Measurements from ENCODE around the gene PDZRN3. TPM values are rescaled to one million over a fixed set of nuclear protein-coding genes. Genes with fewer than 3 reads are reported as not detected.

PDZRN3 gene
- total and polyA plus RNA-seq, 7 experiments from 2014 or later: not detected

- peaks cover 0 to 8% (median 0%) of the 10 kb centered on the region in 5 donors for H3K27me3 Mint-ChIP-seq
Measured at GRCh38 chr3:73378207-73378606, 246.5 kb downstream of the PDZRN3 start.

GRCh38 chr3:73365756-73366397 lies 258.9 kb downstream of the PDZRN3 start:
- H3K9me3 Mint-ChIP-seq: peaks cover 0 to 11% (median 4%) of the 10 kb centered on the region in 11 donors
- no peaks in the 10 kb centered on the region for H3K9me3 ChIP-seq (ENCODE audit: control insufficient read depth in 2 of 3, low read length in 3 of 3)
- no peak overlapping the region for H3K4me3 Mint-ChIP-seq
- ATAC-seq (no peak), DNase-seq (no peak)
- intact Hi-C loops (cut with micrococcal nuclease): no loop called here
- H3K36me3 Mint-ChIP-seq: peaks cover 0 to 4% (median 0%) of the 10 kb centered on the region in 5 donors
- ChIA-PET CTCF (no interaction called here), POLR2A (no interaction called here)
- H3K4me1 Mint-ChIP-seq: no peaks in the 10 kb centered on the region
- no peak overlapping the region for H3K27ac ChIP-seq (ENCODE audit: low read depth, low read length)
- H3K27me3 Mint-ChIP-seq: no peaks in the 10 kb centered on the region
- H3K4me1 ChIP-seq (ENCODE audit: control insufficient read depth in 2 of 2, insufficient read depth in 2 of 2, low read length in 2 of 2): no peaks in the 10 kb centered on the region
- H3K27me3 ChIP-seq (ENCODE audit: control insufficient read depth in 2 of 2, insufficient read depth in 2 of 2, low read length in 2 of 2): no peaks in the 10 kb centered on the region
- H3K27ac Mint-ChIP-seq: no peak overlapping the region
- no peak overlapping the region for H3K4me3 ChIP-seq (ENCODE audit: low read length)
- H3K36me3 ChIP-seq (ENCODE audit: control insufficient read depth in 2 of 3, insufficient read depth in 3 of 3, low read length in 3 of 3): no peaks in the 10 kb centered on the region

More at GRCh38 chr3:73378207-73378606, 246.5 kb downstream of the PDZRN3 start:
- H3K27me3 ChIP-seq (ENCODE audit: control insufficient read depth in 2 of 2, insufficient read depth in 2 of 2, low read length in 2 of 2): no peaks in the 10 kb centered on the region
- no peak for DNase-seq
- no peak for ATAC-seq
- H3K27ac ChIP-seq (ENCODE audit: low read depth, low read length): no peak overlapping the region
- no peak overlapping the region for H3K4me3 Mint-ChIP-seq
- peaks cover 0 to 13% (median 7%) of the 10 kb centered on the region in 11 donors for H3K9me3 Mint-ChIP-seq
- no peak overlapping the region for H3K4me3 ChIP-seq (ENCODE audit: low read length)
- H3K36me3 Mint-ChIP-seq: no peaks in the 10 kb centered on the region
- ChIA-PET CTCF (no interaction called here), POLR2A (no interaction called here)
- H3K4me1 ChIP-seq (ENCODE audit: control insufficient read depth in 2 of 2, insufficient read depth in 2 of 2, low read length in 2 of 2): no peaks in the 10 kb centered on the region
- no peak overlapping the region for H3K27ac Mint-ChIP-seq
- no peaks in the 10 kb centered on the region for H3K4me1 Mint-ChIP-seq
- intact Hi-C loops (cut with micrococcal nuclease): no loop called here
- no peaks in the 10 kb centered on the region for H3K9me3 ChIP-seq (ENCODE audit: control insufficient read depth in 2 of 3, low read length in 3 of 3)
- H3K36me3 ChIP-seq (ENCODE audit: control insufficient read depth in 2 of 3, insufficient read depth in 3 of 3, low read length in 3 of 3): no peaks in the 10 kb centered on the region

- Histone ChIP-seq H3K27ac (ENCODE audit: low read depth, low read length) (no peak overlapping the region), H3K27me3 (ENCODE audit: control insufficient read depth in 2 of 2, insufficient read depth in 2 of 2, low read length in 2 of 2) (no peaks in the 10 kb centered on the region), H3K9me3 (ENCODE audit: control insufficient read depth in 2 of 3, low read length in 3 of 3) (no peaks in the 10 kb centered on the region), H3K4me3 (ENCODE audit: low read length) (no peak overlapping the region), H3K36me3 (ENCODE audit: control insufficient read depth in 2 of 3, insufficient read depth in 3 of 3, low read length in 3 of 3) (no peaks in the 10 kb centered on the region), H3K4me1 (ENCODE audit: control insufficient read depth in 2 of 2, insufficient read depth in 2 of 2, low read length in 2 of 2) (no peaks in the 10 kb centered on the region)
- ChIA-PET CTCF (interaction anchor here (0.6 kb wide), 1 partner anchor 1219 kb away, joined by 3 read pairs; no protein-coding TSS in a partner anchor), POLR2A (no interaction called here)
- no peak overlapping the region for H3K4me3 Mint-ChIP-seq
- no peak for DNase-seq
- H3K27me3 Mint-ChIP-seq: no peaks in the 10 kb centered on the region
- peaks cover 0 to 4% (median 0%) of the 10 kb centered on the region in 5 donors for H3K36me3 Mint-ChIP-seq
- H3K27ac Mint-ChIP-seq: no peak overlapping the region
- H3K4me1 Mint-ChIP-seq: no peaks in the 10 kb centered on the region
- intact Hi-C loops (cut with micrococcal nuclease): no loop called here
- ATAC-seq: no peak
- H3K9me3 Mint-ChIP-seq: peaks cover 0 to 11% (median 5%) of the 10 kb centered on the region in 11 donors
Measured at GRCh38 chr3:73364517-73364916, 260.2 kb downstream of the PDZRN3 start.

- Histone ChIP-seq H3K9me3 (ENCODE audit: control insufficient read depth in 2 of 3, low read length in 3 of 3) (no peaks in the 10 kb centered on the region), H3K27me3 (ENCODE audit: control insufficient read depth in 2 of 2, insufficient read depth in 2 of 2, low read length in 2 of 2) (no peaks in the 10 kb centered on the region), H3K36me3 (ENCODE audit: control insufficient read depth in 2 of 3, insufficient read depth in 3 of 3, low read length in 3 of 3) (no peaks in the 10 kb centered on the region), H3K27ac (ENCODE audit: low read depth, low read length) (no peak overlapping the region), H3K4me1 (ENCODE audit: control insufficient read depth in 2 of 2, insufficient read depth in 2 of 2, low read length in 2 of 2) (no peaks in the 10 kb centered on the region), H3K4me3 (ENCODE audit: low read length) (no peak overlapping the region)
- intact Hi-C loops (cut with micrococcal nuclease): no loop called here
- Mint-ChIP-seq H3K4me3 (no peak overlapping the region), H3K27me3 (no peaks in the 10 kb centered on the region), H3K9me3 (peaks cover 0 to 13% (median 4%) of the 10 kb centered on the region in 11 donors), H3K36me3 (peaks cover 0 to 4% (median 0%) of the 10 kb centered on the region in 5 donors), H3K27ac (no peak overlapping the region), H3K4me1 (no peaks in the 10 kb centered on the region)
- POLR2A ChIA-PET: no interaction called here
- ATAC-seq (no peak), DNase-seq (no peak)
- CTCF ChIA-PET: no interaction called here
Measured at GRCh38 chr3:73363093-73363492, 261.6 kb downstream of the PDZRN3 start.

GRCh38 chr3:73361591-73361990 lies 263.1 kb downstream of the PDZRN3 start:
- no peak overlapping the region for H3K27ac Mint-ChIP-seq
- no peak for ATAC-seq
- peaks cover 0 to 16% (median 5%) of the 10 kb centered on the region in 11 donors for H3K9me3 Mint-ChIP-seq
- Histone ChIP-seq H3K4me1 (ENCODE audit: control insufficient read depth in 2 of 2, insufficient read depth in 2 of 2, low read length in 2 of 2) (no peaks in the 10 kb centered on the region), H3K4me3 (ENCODE audit: low read length) (no peak overlapping the region), H3K27ac (ENCODE audit: low read depth, low read length) (no peak overlapping the region), H3K27me3 (ENCODE audit: control insufficient read depth in 2 of 2, insufficient read depth in 2 of 2, low read length in 2 of 2) (no peaks in the 10 kb centered on the region), H3K36me3 (ENCODE audit: control insufficient read depth in 2 of 3, insufficient read depth in 3 of 3, low read length in 3 of 3) (no peaks in the 10 kb centered on the region), H3K9me3 (ENCODE audit: control insufficient read depth in 2 of 3, low read length in 3 of 3) (no peaks in the 10 kb centered on the region)
- H3K4me1 Mint-ChIP-seq: no peaks in the 10 kb centered on the region
- no peaks in the 10 kb centered on the region for H3K36me3 Mint-ChIP-seq
- CTCF ChIA-PET: no interaction called here
- no peak overlapping the region for H3K4me3 Mint-ChIP-seq
- intact Hi-C loops (cut with micrococcal nuclease): no loop called here
- peaks cover 0 to 5% (median 0%) of the 10 kb centered on the region in 5 donors for H3K27me3 Mint-ChIP-seq
- DNase-seq: no peak
- POLR2A ChIA-PET: no interaction called here

- POLR2A ChIA-PET: no interaction called here
- no peak overlapping the region for H3K4me3 Mint-ChIP-seq
- intact Hi-C loops (cut with micrococcal nuclease): no loop called here
Measured at GRCh38 chr3:73353649-73354217, 271.0 kb downstream of the PDZRN3 start.

More at GRCh38 chr3:73353649-73354217, 271.0 kb downstream of the PDZRN3 start:
- H3K9me3 Mint-ChIP-seq: peaks cover 0 to 13% (median 3%) of the 10 kb centered on the region in 11 donors
- H3K27ac Mint-ChIP-seq: no peak overlapping the region
- H3K27me3 ChIP-seq (ENCODE audit: control insufficient read depth in 2 of 2, insufficient read depth in 2 of 2, low read length in 2 of 2): peaks cover 0 to under 1% of the 10 kb centered on the region in 2 donors
- H3K4me1 Mint-ChIP-seq: no peaks in the 10 kb centered on the region
- peaks cover 0 to 26% (median 20%) of the 10 kb centered on the region in 5 donors for H3K27me3 Mint-ChIP-seq
- DNase-seq (no peak), ATAC-seq (no peak)
- CTCF ChIA-PET: no interaction called here
- H3K36me3 Mint-ChIP-seq: no peaks in the 10 kb centered on the region
- H3K27ac ChIP-seq (ENCODE audit: low read depth, low read length): no peak overlapping the region
- no peaks in the 10 kb centered on the region for H3K9me3 ChIP-seq (ENCODE audit: control insufficient read depth in 2 of 3, low read length in 3 of 3)
- no peaks in the 10 kb centered on the region for H3K4me1 ChIP-seq (ENCODE audit: control insufficient read depth in 2 of 2, insufficient read depth in 2 of 2, low read length in 2 of 2)
- no peak overlapping the region for H3K4me3 ChIP-seq (ENCODE audit: low read length)
- H3K36me3 ChIP-seq (ENCODE audit: control insufficient read depth in 2 of 3, insufficient read depth in 3 of 3, low read length in 3 of 3): no peaks in the 10 kb centered on the region

All from naive thymus-derived CD4-positive, alpha-beta T cell (primary cell).